SK-N-SH treated with all-trans-retinoic acid at 6 μM for 48 hours (cell line): ENCODE measurements around the gene CHL1.

Source experiments
- ISL1 ChIP-seq: fragments of 250-450 bp; sonication (Bioruptor Pico); IDR thresholded peaks from 2 replicates; pipeline ENCODE4 v2.1.2; 2022; ENCODE audit warnings: mild to moderate bottlenecking, moderate library complexity
- PATZ1 ChIP-seq: fragments of 250-450 bp; sonication (Bioruptor Pico); IDR thresholded peaks from 2 replicates; pipeline ENCODE4 v1.8.0; 2020; ENCODE audit warnings: mild to moderate bottlenecking, moderate library complexity, borderline replicate concordance
- ZNF70 ChIP-seq: fragments of 450-650 bp; formaldehyde crosslinking; IDR thresholded peaks from 2 replicates; pipeline ENCODE4 v1.5.0; 2020; ENCODE audit warnings: mild to moderate bottlenecking, moderate library complexity

GRCh38 chr3:242602-243355 lies 46.2 kb downstream of the CHL1 start:
- no peak for TF ChIP-seq PATZ1 (CRISPR knock-in tag)
- no peak for TF ChIP-seq ZNF70 (CRISPR knock-in tag)
- no peak for TF ChIP-seq ISL1 (CRISPR knock-in tag)
